B cell (primary cell): Measurements from ENCODE around the gene AUTS2.

Experiments used
- EZH2 ChIP-seq: IDR thresholded peaks from 2 replicates; pipeline ENCODE4 v1.6.1; 2012; ENCODE audit warnings: borderline replicate concordance, low read depth, mild to moderate bottlenecking, moderate library complexity, low read length; ENCODE audit not compliant: insufficient read depth, poor library complexity, severe bottlenecking
- TF ChIP-seq, protein P1 (sequence below): fragments of 200-600 bp; IDR thresholded peaks from one replicate; pipeline ENCODE4 v1.8.0; 2022; ENCODE audit warnings: antibody characterized with exemption, mild to moderate bottlenecking

DNA sequence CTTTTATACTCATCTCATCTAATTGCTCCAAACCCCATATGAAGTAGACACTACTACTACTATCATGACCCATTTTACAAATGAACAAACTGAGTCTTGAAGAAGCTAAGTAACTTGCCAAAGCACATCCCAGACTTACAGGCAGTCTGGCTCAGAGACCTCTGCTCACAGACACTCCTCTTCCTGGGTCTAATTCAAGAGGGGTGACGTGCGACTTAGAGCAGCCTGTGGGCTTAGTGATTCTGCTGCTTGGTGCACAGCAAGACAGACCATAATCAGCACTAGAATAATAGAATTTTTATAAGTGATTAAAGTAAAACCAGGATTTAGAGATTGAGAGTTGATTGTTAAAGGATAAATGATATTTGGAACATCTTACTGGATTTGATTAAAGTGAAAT, 750.8 kb downstream of the AUTS2 start:
- no peak for TF ChIP-seq EZH2
- TF ChIP-seq, protein P1, sequence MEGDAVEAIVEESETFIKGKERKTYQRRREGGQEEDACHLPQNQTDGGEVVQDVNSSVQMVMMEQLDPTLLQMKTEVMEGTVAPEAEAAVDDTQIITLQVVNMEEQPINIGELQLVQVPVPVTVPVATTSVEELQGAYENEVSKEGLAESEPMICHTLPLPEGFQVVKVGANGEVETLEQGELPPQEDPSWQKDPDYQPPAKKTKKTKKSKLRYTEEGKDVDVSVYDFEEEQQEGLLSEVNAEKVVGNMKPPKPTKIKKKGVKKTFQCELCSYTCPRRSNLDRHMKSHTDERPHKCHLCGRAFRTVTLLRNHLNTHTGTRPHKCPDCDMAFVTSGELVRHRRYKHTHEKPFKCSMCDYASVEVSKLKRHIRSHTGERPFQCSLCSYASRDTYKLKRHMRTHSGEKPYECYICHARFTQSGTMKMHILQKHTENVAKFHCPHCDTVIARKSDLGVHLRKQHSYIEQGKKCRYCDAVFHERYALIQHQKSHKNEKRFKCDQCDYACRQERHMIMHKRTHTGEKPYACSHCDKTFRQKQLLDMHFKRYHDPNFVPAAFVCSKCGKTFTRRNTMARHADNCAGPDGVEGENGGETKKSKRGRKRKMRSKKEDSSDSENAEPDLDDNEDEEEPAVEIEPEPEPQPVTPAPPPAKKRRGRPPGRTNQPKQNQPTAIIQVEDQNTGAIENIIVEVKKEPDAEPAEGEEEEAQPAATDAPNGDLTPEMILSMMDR: no peak
